GM11168 (cell line): ENCODE measurements around the gene GRK6.

Experiments used
- in situ Hi-C: fragments of 300-500 bp; cut with MboI; formaldehyde crosslinking; loops from one replicate; pipeline ENCODE4 v1.12.0; 2022; ENCODE audit warnings: low sequenced_read_pairs; ENCODE audit not compliant: unreplicated experiment

Gene GRK6

GRCh38 chr5:177423671-177424070, 2.8 kb upstream of the GRK6 start:
- in situ Hi-C loops: no loop called here

DNA sequence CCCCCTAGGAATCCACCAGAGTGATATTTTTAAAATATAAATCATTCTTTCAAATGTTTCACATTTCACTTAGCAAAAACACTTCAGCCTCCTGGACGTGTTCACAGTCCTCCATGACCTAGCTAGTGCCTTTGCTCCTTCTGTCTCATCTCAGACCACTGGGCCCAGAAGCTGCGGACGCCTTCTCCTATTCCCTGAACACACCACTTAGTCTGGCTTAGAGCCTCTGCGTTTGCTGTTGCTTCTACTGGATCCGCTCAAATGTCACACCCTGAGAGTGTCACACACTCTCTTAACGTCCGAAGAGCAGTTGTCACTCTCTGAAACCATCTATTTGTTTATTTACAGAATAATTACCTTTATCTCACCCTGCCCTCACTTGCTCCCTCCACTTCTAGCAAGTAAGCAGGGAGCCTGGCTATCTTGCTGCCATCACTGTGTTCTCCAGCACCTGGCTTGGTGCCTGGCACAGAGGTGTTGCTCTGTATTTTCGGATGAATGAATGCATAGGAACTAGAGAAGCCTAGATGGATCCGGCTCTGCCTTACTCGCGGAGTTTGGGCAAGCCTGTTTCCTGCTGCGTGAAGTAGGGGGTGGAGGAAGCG, 1.2 kb upstream of the GRK6 start:
- in situ Hi-C loops: no loop called here

DNA sequence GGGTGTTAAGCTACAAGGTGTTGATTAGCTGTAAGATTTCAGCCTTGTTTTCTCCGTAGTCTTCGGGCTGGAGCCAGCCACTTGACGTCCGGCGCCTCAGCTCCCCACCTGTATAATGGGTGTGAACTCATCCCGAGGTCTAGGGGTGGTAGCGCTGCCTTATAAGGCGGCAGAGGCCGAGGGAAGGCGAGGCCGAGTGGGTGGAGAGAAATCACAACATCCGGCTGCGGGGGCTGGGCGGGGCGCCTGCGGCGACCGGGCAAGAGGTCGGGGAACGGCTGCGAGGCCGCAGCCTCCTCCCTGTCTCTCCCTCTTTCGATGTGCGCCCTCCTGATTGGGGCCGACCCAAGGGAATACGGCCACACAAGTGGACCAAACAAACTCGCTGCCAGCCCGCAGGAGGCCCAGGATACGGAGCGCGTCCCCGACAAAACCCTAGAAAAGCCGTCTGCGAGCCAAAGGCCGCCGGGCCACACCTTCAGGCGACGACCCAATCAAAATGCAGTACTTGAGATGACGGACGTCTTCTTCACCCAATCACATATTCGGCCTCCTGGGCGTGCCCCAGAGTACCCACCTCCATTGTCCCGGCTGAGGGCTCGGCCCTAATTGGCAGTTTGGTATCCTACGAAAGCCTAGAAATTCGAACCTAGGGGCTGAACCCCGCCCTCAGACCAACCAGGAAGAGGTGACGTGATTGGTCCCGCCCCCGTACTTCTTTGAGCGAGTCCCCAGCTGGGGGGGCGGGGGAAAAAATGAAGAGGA, 493 bp upstream of the GRK6 start:
- in situ Hi-C loops: no loop called here

DNA sequence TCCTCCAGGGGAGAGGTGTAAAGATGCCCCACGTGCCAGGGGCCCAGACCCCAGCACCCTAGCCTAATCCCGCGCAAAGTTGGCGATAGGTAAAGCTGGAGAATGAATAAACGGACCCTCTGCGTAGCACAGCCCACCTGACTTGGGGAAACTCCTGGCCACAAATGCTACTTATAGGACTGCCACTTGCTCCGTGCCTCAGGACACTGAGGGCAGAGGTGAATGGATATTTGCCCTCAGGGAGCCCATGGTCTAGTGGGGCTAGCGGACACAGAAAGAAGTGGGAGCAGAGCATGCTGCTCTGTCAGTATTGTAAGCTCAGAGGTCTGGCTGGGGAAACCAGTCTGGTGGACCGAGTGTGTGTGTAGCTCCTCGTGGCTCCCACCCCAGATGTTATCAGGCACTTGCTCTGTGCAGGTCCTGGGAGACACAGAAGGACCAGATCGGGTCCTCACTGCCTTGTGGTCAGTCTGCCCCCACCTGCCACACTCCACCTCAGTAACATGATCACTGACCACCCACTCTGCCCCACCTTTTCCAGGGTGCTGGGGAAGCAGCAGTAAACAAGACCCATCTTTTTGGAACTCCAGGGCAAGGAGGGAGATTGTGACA, 841 bp downstream of the GRK6 start:
- in situ Hi-C loops: no loop called here

DNA sequence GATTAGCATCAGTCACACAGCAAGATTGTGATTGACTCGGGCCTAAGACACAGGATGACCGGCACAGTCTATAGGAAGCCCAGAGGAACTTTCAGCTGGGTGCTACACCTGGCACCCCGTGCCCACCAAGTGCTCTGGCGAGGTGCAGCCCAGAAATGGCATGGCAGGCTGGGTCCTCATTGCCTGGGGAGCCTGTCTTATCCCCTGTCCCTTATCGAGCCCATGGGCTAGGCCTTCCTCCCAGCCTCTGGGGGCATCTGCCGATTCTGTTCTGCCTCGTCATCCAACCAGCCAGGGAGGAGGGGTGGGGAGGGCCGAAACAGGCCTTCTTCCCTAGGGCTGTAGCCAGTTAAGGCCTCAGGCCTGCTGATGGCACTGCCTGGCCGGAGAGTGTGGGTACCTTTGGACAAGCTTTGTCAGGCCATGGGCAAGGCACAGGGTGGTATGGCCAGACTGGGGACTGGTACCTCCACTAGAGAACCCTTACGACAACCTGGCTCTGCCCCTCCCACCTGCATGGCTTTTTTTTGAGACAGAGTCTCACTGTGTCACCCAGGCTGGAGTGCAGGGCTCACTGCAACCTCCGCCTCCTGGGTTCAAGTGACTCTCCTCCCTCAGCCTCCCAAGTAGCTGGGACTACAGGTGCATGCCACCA, 1.6 kb downstream of the GRK6 start:
- in situ Hi-C loops: no loop called here

DNA sequence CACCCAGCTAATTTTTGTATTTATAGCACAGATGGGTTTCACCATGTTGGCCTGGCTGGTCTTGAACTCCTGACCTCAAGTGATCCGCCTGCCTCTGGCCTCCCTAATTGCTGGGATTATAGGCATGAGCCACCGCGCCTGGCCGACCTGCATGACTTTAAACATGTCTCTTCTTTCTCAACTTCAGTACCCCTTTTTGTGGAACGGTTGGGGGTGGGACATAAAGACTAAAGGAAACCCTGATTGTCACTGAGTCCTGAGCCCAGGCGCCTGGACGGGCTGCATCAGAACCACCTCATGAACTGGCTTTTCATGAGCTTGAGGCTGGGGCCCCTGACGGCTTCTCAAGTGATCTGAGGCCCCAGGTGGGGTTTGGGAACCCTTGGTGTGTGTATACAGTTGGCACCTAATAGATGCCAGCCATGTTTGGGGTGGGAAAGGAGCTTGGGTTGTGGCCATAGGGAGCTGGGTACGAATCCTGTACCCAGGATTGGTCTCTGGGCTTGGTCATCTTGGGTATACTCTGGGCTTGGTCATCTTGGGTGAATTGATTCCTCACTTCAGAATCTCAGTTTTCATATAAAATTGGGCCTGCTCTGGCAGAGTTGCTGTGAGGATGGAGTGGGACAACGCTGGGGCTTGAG, 2.2 kb downstream of the GRK6 start:
- in situ Hi-C loops: no loop called here

DNA sequence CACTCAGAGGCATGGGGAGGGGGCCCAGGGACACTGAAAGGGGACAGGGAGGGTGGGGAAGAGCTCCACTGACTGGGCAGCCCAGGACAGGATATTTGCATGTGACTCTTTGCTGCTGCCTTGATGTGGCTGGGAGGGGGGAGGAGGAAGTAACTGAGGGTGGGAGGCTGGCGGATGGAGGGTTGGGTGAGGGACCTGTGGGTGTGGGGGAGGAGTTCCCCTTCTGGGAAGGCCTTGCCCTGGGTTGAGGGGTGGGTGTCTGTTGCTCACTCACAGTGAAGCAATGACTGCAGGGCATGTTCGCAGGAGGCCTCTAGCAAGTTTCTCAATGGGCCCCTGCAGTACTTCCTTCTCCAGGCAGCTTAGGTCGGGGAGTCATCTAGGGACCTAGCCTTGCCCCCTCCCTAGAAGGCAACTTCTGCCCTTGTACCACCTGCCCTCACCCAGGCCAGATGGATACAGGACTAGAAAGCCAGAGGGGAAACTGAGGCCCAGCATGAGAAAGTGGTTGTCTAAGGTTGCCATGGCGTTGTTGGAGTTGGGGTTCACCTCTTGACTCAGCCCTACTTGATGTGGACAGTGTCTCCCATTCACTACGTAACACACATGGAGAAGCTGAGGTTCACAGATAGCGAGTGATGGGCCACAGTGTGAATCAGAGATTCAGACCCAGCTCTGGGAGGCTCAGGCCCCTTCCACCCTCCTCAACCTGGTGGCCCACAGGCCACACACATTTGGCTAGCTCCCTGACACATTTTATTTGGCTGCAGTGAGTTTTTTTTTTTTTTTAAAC, 3.0 kb downstream of the GRK6 start:
- in situ Hi-C loops: no loop called here

DNA sequence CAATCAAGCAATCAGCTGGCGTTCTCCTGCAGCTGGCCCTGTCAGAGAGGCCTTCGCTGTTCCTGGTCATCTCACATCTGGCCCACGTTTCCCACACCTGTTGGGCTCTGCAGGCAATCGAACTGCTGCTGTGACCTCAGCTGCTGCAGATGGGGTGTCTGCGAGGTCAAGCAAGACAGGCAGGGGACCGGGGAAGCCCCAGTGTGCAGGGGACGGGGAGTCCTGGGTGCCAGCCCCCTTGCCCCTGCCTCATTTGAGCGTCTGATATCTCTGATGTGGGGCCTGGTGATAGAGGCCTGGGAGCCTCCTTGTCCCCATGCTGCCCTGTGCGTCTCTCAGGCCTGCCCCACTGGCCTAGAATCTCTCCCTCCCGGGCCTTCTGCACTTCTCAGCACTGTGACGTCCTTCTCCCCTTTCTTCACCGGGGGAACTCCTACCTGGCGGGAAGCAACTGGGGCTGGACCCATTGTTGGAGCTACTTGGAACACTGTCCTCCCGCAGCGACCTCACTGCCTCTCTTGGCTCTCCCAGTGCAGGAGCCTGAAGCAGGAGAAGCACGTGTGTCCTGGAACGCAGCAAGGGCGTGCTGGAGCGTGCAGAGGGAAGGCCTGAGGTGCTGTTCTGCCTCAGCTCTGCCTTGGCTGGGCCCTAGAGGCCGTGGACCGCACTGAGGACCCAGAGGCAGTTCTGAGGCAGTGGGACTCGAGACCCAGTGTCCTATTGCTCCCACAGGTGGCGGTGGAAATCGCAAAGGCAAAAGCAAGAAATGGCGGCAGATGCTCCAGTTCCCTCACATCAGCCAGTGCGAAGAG, 3.9 kb downstream of the GRK6 start:
- in situ Hi-C loops: no loop called here

DNA sequence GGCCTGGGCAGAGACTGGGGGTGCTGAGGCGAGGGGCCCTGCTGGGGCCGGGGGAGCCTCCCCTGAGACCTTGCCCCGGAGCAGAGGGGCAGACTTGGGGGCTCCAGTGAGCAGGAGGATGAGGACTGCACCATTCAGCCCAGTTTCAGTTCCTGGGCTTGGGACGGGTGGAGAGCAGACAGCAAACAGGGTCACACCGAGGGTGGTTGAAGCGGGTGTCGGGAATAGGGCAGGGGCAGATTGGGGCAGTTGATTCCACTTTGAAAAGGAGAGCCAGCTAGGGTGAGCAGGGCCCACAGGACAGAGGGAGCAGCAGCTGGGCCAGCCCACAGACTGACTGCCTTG, 4.5 kb downstream of the GRK6 start:
- in situ Hi-C loops: no loop called here

GRCh38 chr5:177431317-177432142, 5.1 kb downstream of the GRK6 start:
- in situ Hi-C loops: no loop called here

DNA sequence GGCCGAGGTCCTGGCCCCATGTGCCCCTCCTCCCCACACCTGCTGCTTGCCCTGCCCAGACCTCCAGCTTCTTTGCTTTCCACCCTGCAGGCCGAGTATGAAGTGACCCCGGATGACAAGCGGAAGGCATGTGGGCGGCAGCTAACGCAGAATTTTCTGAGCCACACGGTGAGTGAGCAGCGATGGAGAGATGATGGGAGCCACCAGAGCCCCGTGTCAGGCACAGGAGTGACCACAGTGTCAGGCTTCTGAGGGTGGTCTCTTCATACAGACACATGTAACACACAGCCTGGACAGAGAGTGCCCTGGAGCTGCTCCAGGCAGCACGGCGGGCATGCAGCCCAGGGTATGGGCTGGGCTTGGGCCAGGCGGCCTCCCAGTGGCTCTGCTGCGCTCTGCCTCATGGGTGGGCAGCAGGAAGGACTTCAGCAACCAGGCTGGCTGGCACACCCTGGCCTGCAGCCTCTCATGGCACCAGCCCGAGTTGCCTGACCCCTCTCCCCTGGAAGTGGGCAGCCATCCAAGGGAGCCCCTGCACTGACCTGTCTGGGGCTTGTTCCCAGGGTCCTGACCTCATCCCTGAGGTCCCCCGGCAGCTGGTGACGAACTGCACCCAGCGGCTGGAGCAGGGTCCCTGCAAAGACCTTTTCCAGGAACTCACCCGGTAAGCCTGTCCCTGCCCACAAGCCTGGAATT, 5.8 kb downstream of the GRK6 start:
- in situ Hi-C loops: no loop called here

DNA sequence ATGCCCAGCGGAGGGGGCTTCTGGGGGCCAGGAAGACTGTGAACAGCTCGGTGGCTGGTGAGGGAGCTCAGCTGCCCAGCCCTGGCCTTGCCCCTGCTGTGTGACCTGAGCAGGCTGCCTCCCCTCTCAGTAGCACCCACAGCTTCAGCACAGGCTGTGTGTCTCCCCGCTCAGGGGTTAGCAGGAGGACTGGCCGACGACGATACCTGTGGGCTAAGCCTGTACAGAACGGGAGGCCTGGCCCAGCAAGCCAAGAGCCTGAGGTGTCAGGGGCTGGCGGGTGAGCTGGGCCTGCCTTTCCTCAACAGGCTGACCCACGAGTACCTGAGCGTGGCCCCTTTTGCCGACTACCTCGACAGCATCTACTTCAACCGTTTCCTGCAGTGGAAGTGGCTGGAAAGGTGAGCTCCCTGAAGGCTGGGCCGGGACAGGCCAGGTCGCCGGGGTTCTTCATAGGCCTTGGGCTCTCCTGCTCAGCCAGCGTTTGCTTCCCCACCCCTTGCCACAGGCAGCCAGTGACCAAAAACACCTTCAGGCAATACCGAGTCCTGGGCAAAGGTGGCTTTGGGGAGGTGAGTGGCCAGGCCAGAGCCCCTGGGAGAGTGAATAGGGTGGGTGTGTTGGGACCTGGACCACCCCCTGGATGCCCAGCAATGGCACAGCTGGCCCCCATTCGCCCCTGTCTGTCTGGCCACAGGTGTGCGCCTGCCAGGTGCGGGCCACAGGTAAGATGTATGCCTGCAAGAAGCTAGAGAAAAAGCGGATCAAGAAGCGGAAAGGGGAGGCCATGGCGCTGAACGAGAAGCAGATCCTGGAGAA, 6.6 kb downstream of the GRK6 start:
- in situ Hi-C loops: no loop called here

- in situ Hi-C loops: no loop called here
Observed at GRCh38 chr5:177433658-177434217, 7.3 kb downstream of the GRK6 start.

DNA sequence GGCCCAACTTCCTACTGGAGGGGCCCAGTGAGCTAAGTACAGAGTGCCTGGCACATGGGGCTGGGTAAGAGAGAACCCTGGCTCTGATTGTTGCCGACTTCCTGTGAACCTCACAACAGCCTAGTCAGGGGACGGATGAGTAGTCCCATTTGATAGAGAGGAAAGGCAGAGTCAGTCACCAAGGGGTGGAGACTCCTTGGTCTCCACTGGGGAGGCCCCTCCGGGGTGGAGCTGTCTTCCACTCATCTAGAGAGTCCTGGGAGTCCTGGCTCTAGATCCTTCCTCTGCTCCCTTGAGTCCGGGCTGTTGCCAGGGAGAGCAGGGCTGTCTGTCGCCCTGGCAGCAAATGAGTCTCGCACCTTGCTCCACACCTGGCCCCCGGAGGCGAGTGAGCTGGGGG, 8.0 kb downstream of the GRK6 start:
- in situ Hi-C loops: no loop called here

DNA sequence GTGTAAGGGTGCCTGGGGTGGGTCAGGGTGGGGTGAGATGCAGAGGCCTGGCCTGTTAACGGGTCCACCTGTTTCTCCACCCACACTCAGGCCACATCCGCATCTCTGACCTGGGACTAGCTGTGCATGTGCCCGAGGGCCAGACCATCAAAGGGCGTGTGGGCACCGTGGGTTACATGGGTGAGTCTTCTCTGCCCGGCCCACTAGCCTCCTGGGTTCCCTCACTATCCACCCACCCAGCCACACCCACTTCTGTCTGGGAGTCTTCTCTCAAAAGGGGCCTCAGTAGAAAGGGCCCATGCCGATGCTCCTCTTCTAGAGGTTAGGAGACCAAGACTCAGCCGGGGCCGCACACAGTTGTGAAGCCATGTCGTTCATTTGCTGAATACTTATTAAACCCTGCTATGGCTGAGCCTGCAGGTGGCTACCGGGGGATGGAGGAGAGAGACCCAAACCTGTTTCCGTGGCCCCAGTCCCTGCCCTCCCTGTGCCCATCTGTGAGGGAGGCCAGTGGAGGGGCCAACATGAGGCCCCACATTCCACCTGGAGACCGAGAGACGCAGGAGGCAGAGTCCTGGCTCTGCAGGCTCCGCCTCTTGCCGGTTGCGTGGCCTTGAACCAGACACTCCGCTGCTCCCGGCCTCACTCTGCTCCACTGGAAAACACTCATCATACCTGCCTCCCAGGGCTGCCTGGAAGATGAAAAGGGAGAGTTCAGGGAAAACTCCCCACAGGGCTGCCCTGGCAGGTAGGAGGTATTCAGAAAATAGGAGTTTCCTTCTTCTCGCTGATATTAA, 8.7 kb downstream of the GRK6 start:
- in situ Hi-C loops: no loop called here
